HUES48 (cell line): Measurements from ENCODE around the gene CUX1.

Experiments used
- H3K27ac ChIP-seq: one replicate; pipeline ENCODE4 v1.7.0; 2013; ENCODE audit warnings: low read depth, low read length, inconsistent platforms
- H3K27me3 ChIP-seq: 2 replicates; pipeline ENCODE4 v1.6.1; 2013; ENCODE audit warnings: mild to moderate bottlenecking, low read length; ENCODE audit not compliant: control insufficient read depth, insufficient read depth
- H3K36me3 ChIP-seq: 2 replicates; pipeline ENCODE4 v1.6.1; 2013; ENCODE audit warnings: low read length; ENCODE audit not compliant: control insufficient read depth, insufficient read depth
- H3K4me1 ChIP-seq: 2 replicates; pipeline ENCODE4 v1.6.1; 2013; ENCODE audit warnings: mild to moderate bottlenecking, low read length; ENCODE audit not compliant: control insufficient read depth, insufficient read depth
- H3K4me3 ChIP-seq: 2 replicates; pipeline ENCODE4 v1.5.1; 2013; ENCODE audit warnings: mild to moderate bottlenecking, low read depth, low read length
- H3K9ac ChIP-seq: 2 replicates; pipeline ENCODE4 v1.6.1; 2013; ENCODE audit warnings: mild to moderate bottlenecking, low read depth, low read length, moderate library complexity
- H3K9me3 ChIP-seq: 2 replicates; pipeline ENCODE4 v1.6.1; 2013; ENCODE audit warnings: low read length; ENCODE audit not compliant: control insufficient read depth, insufficient read depth

The CUX1 gene

GRCh38 chr7:102198417-102198956 is 381.1 kb downstream of the CUX1 start:
- no peaks in the 10 kb centered on the region for H3K4me1 ChIP-seq
- H3K36me3 ChIP-seq, result peaks cover 89% of the 10 kb centered on the region
- H3K27ac ChIP-seq, result no peak overlapping the region
- no peaks in the 10 kb centered on the region for H3K9me3 ChIP-seq
- H3K9ac ChIP-seq, result no peak overlapping the region
- no peaks in the 10 kb centered on the region for H3K27me3 ChIP-seq
- H3K4me3 ChIP-seq, result no peak overlapping the region

- Histone ChIP-seq H3K4me1 (no peaks in the 10 kb centered on the region), H3K9ac (no peak overlapping the region), H3K4me3 (no peak overlapping the region), H3K9me3 (no peaks in the 10 kb centered on the region), H3K36me3 (peaks cover 87% of the 10 kb centered on the region), H3K27ac (no peak overlapping the region), H3K27me3 (no peaks in the 10 kb centered on the region)
These were observed 384.1 kb downstream of the CUX1 start for GRCh38 chr7:102201576-102201975.

- Histone ChIP-seq H3K4me3 (no peak overlapping the region), H3K9me3 (no peaks in the 10 kb centered on the region), H3K27me3 (no peaks in the 10 kb centered on the region), H3K9ac (no peak overlapping the region), H3K36me3 (peaks cover 83% of the 10 kb centered on the region), H3K4me1 (no peaks in the 10 kb centered on the region), H3K27ac (no peak overlapping the region)
These were observed 385.1 kb downstream of the CUX1 start for GRCh38 chr7:102202556-102202955.

- Histone ChIP-seq H3K27ac (no peak overlapping the region), H3K9ac (no peak overlapping the region), H3K27me3 (no peaks in the 10 kb centered on the region), H3K9me3 (no peaks in the 10 kb centered on the region), H3K4me3 (no peak overlapping the region), H3K4me1 (no peaks in the 10 kb centered on the region), H3K36me3 (peaks cover 80% of the 10 kb centered on the region)
These were observed 385.8 kb downstream of the CUX1 start for GRCh38 chr7:102203218-102203617.

- Histone ChIP-seq H3K4me3 (no peak overlapping the region), H3K27me3 (no peaks in the 10 kb centered on the region), H3K4me1 (no peaks in the 10 kb centered on the region), H3K36me3 (peaks cover 80% of the 10 kb centered on the region), H3K9ac (no peak overlapping the region), H3K9me3 (no peaks in the 10 kb centered on the region), H3K27ac (no peak overlapping the region)
These were observed 386.8 kb downstream of the CUX1 start for GRCh38 chr7:102204212-102204611.

- H3K9me3 ChIP-seq, result no peaks in the 10 kb centered on the region
- H3K27ac ChIP-seq, result no peak overlapping the region
- no peak overlapping the region for H3K9ac ChIP-seq
- no peak overlapping the region for H3K4me3 ChIP-seq
- H3K27me3 ChIP-seq, result no peaks in the 10 kb centered on the region
- H3K4me1 ChIP-seq, result no peaks in the 10 kb centered on the region
- H3K36me3 ChIP-seq, result peaks cover 83% of the 10 kb centered on the region
These were observed 388.5 kb downstream of the CUX1 start for GRCh38 chr7:102205915-102206314.

- H3K9ac ChIP-seq, result no peak overlapping the region
- no peak overlapping the region for H3K27ac ChIP-seq
- H3K27me3 ChIP-seq, result no peaks in the 10 kb centered on the region
- H3K9me3 ChIP-seq, result no peaks in the 10 kb centered on the region
- H3K4me1 ChIP-seq, result no peaks in the 10 kb centered on the region
- peaks cover 65% of the 10 kb centered on the region for H3K36me3 ChIP-seq
- H3K4me3 ChIP-seq, result no peak overlapping the region
These were observed 391.4 kb downstream of the CUX1 start for GRCh38 chr7:102208826-102209225.

- Histone ChIP-seq H3K27ac (no peak overlapping the region), H3K9me3 (no peaks in the 10 kb centered on the region), H3K36me3 (peaks cover 49% of the 10 kb centered on the region), H3K27me3 (no peaks in the 10 kb centered on the region), H3K4me3 (no peak overlapping the region), H3K9ac (no peak overlapping the region), H3K4me1 (no peaks in the 10 kb centered on the region)
These were observed 393.4 kb downstream of the CUX1 start for GRCh38 chr7:102210787-102211186.

GRCh38 chr7:102211590-102212550 is 394.4 kb downstream of the CUX1 start:
- H3K4me1 ChIP-seq, result no peaks in the 10 kb centered on the region
- no peak overlapping the region for H3K9ac ChIP-seq
- no peaks in the 10 kb centered on the region for H3K9me3 ChIP-seq
- H3K36me3 ChIP-seq, result peaks cover 43% of the 10 kb centered on the region
- no peak overlapping the region for H3K27ac ChIP-seq
- no peak overlapping the region for H3K4me3 ChIP-seq
- no peaks in the 10 kb centered on the region for H3K27me3 ChIP-seq

- no peaks in the 10 kb centered on the region for H3K27me3 ChIP-seq
- no peak overlapping the region for H3K27ac ChIP-seq
- no peaks in the 10 kb centered on the region for H3K9me3 ChIP-seq
- no peak overlapping the region for H3K9ac ChIP-seq
- no peak overlapping the region for H3K4me3 ChIP-seq
- no peaks in the 10 kb centered on the region for H3K4me1 ChIP-seq
- H3K36me3 ChIP-seq, result peaks cover 25% of the 10 kb centered on the region
These were observed 397.1 kb downstream of the CUX1 start for GRCh38 chr7:102214477-102215072.

- no peak overlapping the region for H3K9ac ChIP-seq
- H3K36me3 ChIP-seq, result peaks cover 18% of the 10 kb centered on the region
- no peaks in the 10 kb centered on the region for H3K27me3 ChIP-seq
- no peaks in the 10 kb centered on the region for H3K9me3 ChIP-seq
- no peak overlapping the region for H3K4me3 ChIP-seq
- no peak overlapping the region for H3K27ac ChIP-seq
- H3K4me1 ChIP-seq, result no peaks in the 10 kb centered on the region
These were observed 397.8 kb downstream of the CUX1 start for GRCh38 chr7:102215256-102215655.
